A549 (cell line): ENCODE results near the gene LMNB1.

Experiments used
- CBX2 ChIP-seq: fragments of 200-600 bp; sonication (generic); IDR thresholded peaks from 2 replicates; pipeline ENCODE4 v1.6.1; 2016; ENCODE audit warnings: low read depth, mild to moderate bottlenecking, borderline replicate concordance
- CTCF ChIP-seq: fragments of >200 bp; sonication (Bioruptor Twin); formaldehyde crosslinking; IDR thresholded peaks from 3 replicates; pipeline ENCODE4 v1.5.1; 2016
- MYC ChIP-seq: IDR thresholded peaks from 2 replicates; pipeline ENCODE4 v1.6.1; 2012; ENCODE audit warnings: mild to moderate bottlenecking, inconsistent platforms, low read length, improper control_type of control experiment, borderline replicate concordance
- RAD21 ChIP-seq, 2 experiments: fragments of >200 bp in 1 of 2; sonication (Bioruptor Twin) in 1 of 2; formaldehyde crosslinking in 1 of 2; IDR thresholded peaks in 1 of 2; conservative IDR thresholded peaks in 1 of 2; 2 replicates in 1 of 2; 3 replicates in 1 of 2; pipeline ENCODE4 v1.6.1; 2012 to 2018; ENCODE audit warnings: inconsistent platforms in 1 of 2
- RCOR1 ChIP-seq: fragments of 150-350 bp; IDR thresholded peaks from 2 replicates; pipeline ENCODE4 v1.6.1; 2014; ENCODE audit warnings: antibody characterized with exemption, low read length, low read depth
- RNF2 ChIP-seq: fragments of 200-600 bp; sonication (generic); IDR thresholded peaks from 2 replicates; pipeline ENCODE4 v1.6.1; 2016; ENCODE audit warnings: low read depth, mild to moderate bottlenecking, antibody characterized with exemption, moderate library complexity, borderline replicate concordance

- TF ChIP-seq CTCF, result no peak
- no peak for TF ChIP-seq MYC
- TF ChIP-seq RCOR1, result no peak
- no peak for TF ChIP-seq RAD21 (conservative IDR thresholded peaks at IDR 0.05 in 1 of 2, IDR thresholded peaks at IDR 0.05 in 1 of 2)
- no peak for TF ChIP-seq CBX2
- TF ChIP-seq RNF2, result no peak
Measured at GRCh38 chr5:126847826-126848251, 70.9 kb downstream of the LMNB1 start.
